PFSK-1 (cell line): ENCODE measurements around the gene FBXO31.

Experiments used
- FOXP2 ChIP-seq: optimal IDR thresholded peaks from 2 replicates; pipeline ENCODE3; 2011; ENCODE audit warnings: borderline replicate concordance, control low read depth, inconsistent platforms; ENCODE audit not compliant: insufficient read depth; ENCODE audit errors: extremely low read length, extremely low read depth
- POLR2AphosphoS5 ChIP-seq: IDR thresholded peaks from 2 replicates; pipeline ENCODE4 v1.6.1; 2012; ENCODE audit warnings: low read depth, mild to moderate bottlenecking, control low read depth, low read length, moderate library complexity
- SIN3A ChIP-seq: IDR thresholded peaks from 2 replicates; pipeline ENCODE4 v1.6.1; 2012; ENCODE audit warnings: mild to moderate bottlenecking, low read length, moderate library complexity, borderline replicate concordance; ENCODE audit not compliant: insufficient read depth
- TF ChIP-seq, protein P1 (sequence below), 2 experiments: IDR thresholded peaks; 2 replicates each; pipeline versions ENCODE4 v1.6.1 to v1.8.0; 2011 to 2012; ENCODE audit warnings: low read depth in 2 of 2, low read length in 2 of 2, control low read depth in 1 of 2, inconsistent platforms in 1 of 2, mild to moderate bottlenecking in 1 of 2, moderate library complexity in 1 of 2; ENCODE audit not compliant: insufficient read depth in 1 of 2

DNA sequence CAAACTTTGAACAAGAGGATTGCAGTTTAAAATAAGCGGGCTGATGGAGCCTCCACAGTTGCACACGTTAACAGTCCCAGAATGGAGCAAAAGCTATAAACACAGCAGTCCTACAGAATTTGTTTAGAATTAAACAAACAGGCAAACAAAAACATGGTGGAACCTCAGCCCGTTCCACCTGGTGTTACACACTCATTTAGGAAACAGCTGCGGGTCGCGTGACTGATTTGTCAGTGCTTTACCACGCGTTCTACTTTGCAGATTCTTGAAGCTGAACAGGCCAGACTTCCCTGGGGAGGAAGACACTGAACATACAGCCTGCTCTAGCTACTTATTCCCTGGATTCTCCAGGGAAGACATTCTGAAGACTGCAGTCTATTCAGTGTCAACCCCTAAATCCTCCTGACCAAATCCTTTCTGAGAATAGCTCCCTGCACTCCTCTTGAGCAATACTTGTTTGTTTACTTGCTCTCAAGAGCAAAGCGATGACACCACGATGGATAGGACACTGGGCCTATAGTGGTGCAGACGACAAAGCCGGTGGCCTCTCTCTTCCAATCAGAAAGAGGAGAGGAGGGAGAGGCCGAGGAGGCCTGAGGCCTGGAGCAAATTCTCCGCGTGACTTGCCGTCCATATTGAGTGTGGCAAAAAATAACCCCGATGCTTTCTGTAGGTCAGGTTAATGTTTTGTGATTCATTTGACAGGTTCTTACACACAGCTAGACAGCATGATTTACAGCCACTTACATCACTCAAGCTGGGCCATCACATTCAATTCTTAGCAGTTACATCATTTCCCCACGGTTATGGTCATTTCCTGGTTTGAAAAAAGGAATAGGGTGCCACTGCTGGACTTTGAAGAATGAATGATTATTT is 4.6 kb upstream of the FBXO31 start:
- TF ChIP-seq FOXP2 (no peak), POLR2AphosphoS5 (no peak), SIN3A (peak; percentile 53; the same call in 1 of the 2 replicates)
- TF ChIP-seq, protein P1, sequence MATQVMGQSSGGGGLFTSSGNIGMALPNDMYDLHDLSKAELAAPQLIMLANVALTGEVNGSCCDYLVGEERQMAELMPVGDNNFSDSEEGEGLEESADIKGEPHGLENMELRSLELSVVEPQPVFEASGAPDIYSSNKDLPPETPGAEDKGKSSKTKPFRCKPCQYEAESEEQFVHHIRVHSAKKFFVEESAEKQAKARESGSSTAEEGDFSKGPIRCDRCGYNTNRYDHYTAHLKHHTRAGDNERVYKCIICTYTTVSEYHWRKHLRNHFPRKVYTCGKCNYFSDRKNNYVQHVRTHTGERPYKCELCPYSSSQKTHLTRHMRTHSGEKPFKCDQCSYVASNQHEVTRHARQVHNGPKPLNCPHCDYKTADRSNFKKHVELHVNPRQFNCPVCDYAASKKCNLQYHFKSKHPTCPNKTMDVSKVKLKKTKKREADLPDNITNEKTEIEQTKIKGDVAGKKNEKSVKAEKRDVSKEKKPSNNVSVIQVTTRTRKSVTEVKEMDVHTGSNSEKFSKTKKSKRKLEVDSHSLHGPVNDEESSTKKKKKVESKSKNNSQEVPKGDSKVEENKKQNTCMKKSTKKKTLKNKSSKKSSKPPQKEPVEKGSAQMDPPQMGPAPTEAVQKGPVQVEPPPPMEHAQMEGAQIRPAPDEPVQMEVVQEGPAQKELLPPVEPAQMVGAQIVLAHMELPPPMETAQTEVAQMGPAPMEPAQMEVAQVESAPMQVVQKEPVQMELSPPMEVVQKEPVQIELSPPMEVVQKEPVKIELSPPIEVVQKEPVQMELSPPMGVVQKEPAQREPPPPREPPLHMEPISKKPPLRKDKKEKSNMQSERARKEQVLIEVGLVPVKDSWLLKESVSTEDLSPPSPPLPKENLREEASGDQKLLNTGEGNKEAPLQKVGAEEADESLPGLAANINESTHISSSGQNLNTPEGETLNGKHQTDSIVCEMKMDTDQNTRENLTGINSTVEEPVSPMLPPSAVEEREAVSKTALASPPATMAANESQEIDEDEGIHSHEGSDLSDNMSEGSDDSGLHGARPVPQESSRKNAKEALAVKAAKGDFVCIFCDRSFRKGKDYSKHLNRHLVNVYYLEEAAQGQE (IDR thresholded peaks at IDR 0.05; ENCODE audit: insufficient read depth in 1 of 2, low read depth in 2 of 2, low read length in 2 of 2): no peak
